Measurements from ENCODE around the gene CBFA2T2. TPM values are rescaled to one million over a fixed set of nuclear protein-coding genes. Genes with fewer than 3 reads are reported as not detected.

The CBFA2T2 gene
- total RNA-seq, 4 donors from 2014 or later: 17.2 to 24.6 (median 21.7) TPM

- H3K4me3 ChIP-seq (ENCODE audit: low read depth, poor library complexity, severe bottlenecking): no peak overlapping the region
- intact Hi-C loops (cut with DNase I; ENCODE audit: low total_unique reads): no loop called here
- whole genome bisulfite sequencing, 2 donors: 94 to 96% methylated on average over 3 of the region's 3 CpGs
- TF ChIP-seq CTCF (IDR thresholded peaks at IDR 0.05) (no peak), POLR2A (IDR thresholded peaks at IDR 0.05) (no peak)
- DNase-seq (ENCODE audit: low spot score in 2 of 2): no peak
These were observed 145.4 kb downstream of the CBFA2T2 start for GRCh38 chr20:33635341-33635740.

- H3K4me3 ChIP-seq (ENCODE audit: low read depth, poor library complexity, severe bottlenecking): no peak overlapping the region
- TF ChIP-seq CTCF (IDR thresholded peaks at IDR 0.05) (no peak), POLR2A (IDR thresholded peaks at IDR 0.05) (no peak)
- intact Hi-C loops (cut with DNase I; ENCODE audit: low total_unique reads): no loop called here
- no peak for DNase-seq (ENCODE audit: low spot score in 2 of 2)
- WGBS, 2 donors: 87 to 100% methylated on average over 1 of the region's 1 CpG
These were observed 146.9 kb downstream of the CBFA2T2 start for GRCh38 chr20:33636776-33637175.

GRCh38 chr20:33640287-33640686, 150.4 kb downstream of the CBFA2T2 start:
- TF ChIP-seq POLR2A (IDR thresholded peaks at IDR 0.05): no peak
- no peak for TF ChIP-seq CTCF (IDR thresholded peaks at IDR 0.05)
- intact Hi-C loops (cut with DNase I; ENCODE audit: low total_unique reads): no loop called here
- WGBS, 2 donors: 82 to 90% methylated on average over 13 of the region's 13 CpGs
- DNase-seq (ENCODE audit: low spot score in 2 of 2): peak in 1 of 2 donors; percentile 82
- no peak overlapping the region for H3K4me3 ChIP-seq (ENCODE audit: low read depth, poor library complexity, severe bottlenecking)

GRCh38 chr20:33644313-33645071, 154.6 kb downstream of the CBFA2T2 start:
- WGBS, 2 donors: 90 to 91% methylated on average over 27 to 28 of the region's 28 CpGs
- TF ChIP-seq CTCF (IDR thresholded peaks at IDR 0.05): no peak
- no peak for TF ChIP-seq POLR2A (IDR thresholded peaks at IDR 0.05)
- intact Hi-C loops (cut with DNase I; ENCODE audit: low total_unique reads): no loop called here
- H3K4me3 ChIP-seq (ENCODE audit: low read depth, poor library complexity, severe bottlenecking): no peak overlapping the region
- DNase-seq (ENCODE audit: low spot score in 2 of 2): peak in 1 of 2 donors; percentile 75

- intact Hi-C loops (cut with DNase I; ENCODE audit: low total_unique reads): no loop called here
These were observed 155.1 kb downstream of the CBFA2T2 start for GRCh38 chr20:33645072-33645358.

More at GRCh38 chr20:33645072-33645358, 155.1 kb downstream of the CBFA2T2 start:
- no peak for TF ChIP-seq POLR2A (IDR thresholded peaks at IDR 0.05)
- no peak for TF ChIP-seq CTCF (IDR thresholded peaks at IDR 0.05)
- WGBS, 2 donors: 76 to 79% methylated on average over 4 of the region's 4 CpGs
- H3K4me3 ChIP-seq (ENCODE audit: low read depth, poor library complexity, severe bottlenecking): no peak overlapping the region
- DNase-seq (ENCODE audit: low spot score in 2 of 2): no peak

Data from lower leg skin (tissue), 4 donors.